PFSK-1 (cell line): ENCODE results near the gene MRPL54.

Source experiments
- FOXP2 ChIP-seq: optimal IDR thresholded peaks from 2 replicates; pipeline ENCODE3; 2011; ENCODE audit warnings: borderline replicate concordance, control low read depth, inconsistent platforms; ENCODE audit not compliant: insufficient read depth; ENCODE audit errors: extremely low read length, extremely low read depth
- POLR2AphosphoS5 ChIP-seq: IDR thresholded peaks from 2 replicates; pipeline ENCODE4 v1.6.1; 2012; ENCODE audit warnings: low read depth, mild to moderate bottlenecking, control low read depth, low read length, moderate library complexity
- REST ChIP-seq, 2 experiments: IDR thresholded peaks; 2 replicates each; pipeline versions ENCODE4 v1.6.1 to v1.8.0; 2011 to 2012; ENCODE audit warnings: low read depth in 2 of 2, low read length in 2 of 2, control low read depth in 1 of 2, inconsistent platforms in 1 of 2, mild to moderate bottlenecking in 1 of 2, moderate library complexity in 1 of 2; ENCODE audit not compliant: insufficient read depth in 1 of 2
- SIN3A ChIP-seq: IDR thresholded peaks from 2 replicates; pipeline ENCODE4 v1.6.1; 2012; ENCODE audit warnings: mild to moderate bottlenecking, low read length, moderate library complexity, borderline replicate concordance; ENCODE audit not compliant: insufficient read depth
- TAF1 ChIP-seq: IDR thresholded peaks from 2 replicates; pipeline ENCODE4 v1.6.1; 2012; ENCODE audit warnings: low read length, control low read depth, borderline replicate concordance; ENCODE audit not compliant: insufficient read depth

The MRPL54 gene

GRCh38 chr19:3813473-3814392 lies 51.3 kb downstream of the MRPL54 start:
- TF ChIP-seq POLR2AphosphoS5: no peak
- no peak for TF ChIP-seq SIN3A
- TF ChIP-seq FOXP2: no peak
- TF ChIP-seq TAF1: no peak
- no peak for TF ChIP-seq REST (IDR thresholded peaks at IDR 0.05; ENCODE audit: insufficient read depth in 1 of 2, low read depth in 2 of 2, low read length in 2 of 2)

DNA sequence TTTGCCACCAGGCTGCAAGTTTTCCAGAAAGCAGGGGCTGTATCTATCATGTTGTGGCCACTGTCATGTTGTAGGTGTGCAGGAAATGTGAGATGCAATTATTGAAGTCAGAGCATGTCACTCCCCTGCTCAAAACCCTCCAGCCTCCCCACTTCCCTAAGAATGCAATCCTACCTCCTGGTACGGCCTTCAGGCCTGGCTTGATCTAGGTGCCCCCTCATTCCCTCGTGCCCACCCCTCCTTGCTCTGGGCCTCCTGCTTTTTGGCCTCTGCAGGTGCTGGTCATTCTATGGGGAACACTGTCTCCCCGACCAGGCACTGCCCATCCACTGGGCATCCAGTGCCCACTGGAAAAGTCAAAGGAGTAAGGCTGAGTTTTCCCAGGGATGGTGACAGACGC lies 52.2 kb downstream of the MRPL54 start:
- no peak for TF ChIP-seq SIN3A
- TF ChIP-seq FOXP2: no peak
- TF ChIP-seq TAF1: no peak
- TF ChIP-seq POLR2AphosphoS5: no peak
- no peak for TF ChIP-seq REST (IDR thresholded peaks at IDR 0.05; ENCODE audit: insufficient read depth in 1 of 2, low read depth in 2 of 2, low read length in 2 of 2)

DNA sequence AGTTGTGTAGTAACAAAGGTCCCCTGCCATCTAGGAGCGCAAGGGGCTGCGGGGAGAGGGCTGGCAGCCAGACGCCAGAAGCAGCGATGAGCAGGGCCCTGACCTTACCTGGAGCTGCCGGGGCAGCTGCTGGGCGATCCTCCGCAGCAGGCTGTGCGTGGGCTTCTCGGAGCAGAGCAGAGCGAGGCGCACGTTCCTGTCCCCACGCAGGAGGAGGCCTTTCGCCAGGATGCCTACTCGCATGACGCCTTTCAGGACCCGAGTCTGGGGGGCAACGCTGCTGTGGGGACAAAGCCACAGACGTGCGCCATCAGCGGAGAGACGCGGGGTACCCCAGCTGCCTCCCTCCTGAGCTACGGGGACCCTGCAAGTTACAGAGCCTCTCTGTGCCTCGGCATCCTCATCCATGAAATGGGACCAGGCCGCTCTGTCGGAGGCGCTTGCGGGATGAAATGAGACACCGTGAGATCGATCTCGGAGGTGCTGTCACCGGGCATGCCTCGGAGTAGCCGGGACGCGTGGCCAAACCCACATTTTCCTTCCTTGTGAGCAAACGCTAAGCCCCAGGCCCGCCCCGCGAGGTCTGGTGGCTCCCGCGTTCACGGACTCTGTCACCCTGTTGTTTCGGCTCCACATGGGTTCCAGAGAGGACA lies 54.2 kb downstream of the MRPL54 start:
- TF ChIP-seq POLR2AphosphoS5 (no peak), SIN3A (no peak), REST (IDR thresholded peaks at IDR 0.05; ENCODE audit: insufficient read depth in 1 of 2, low read depth in 2 of 2, low read length in 2 of 2) (no peak), TAF1 (no peak), FOXP2 (no peak)
